K562 (cell line): Measurements from ENCODE around the gene USH2A. TPM values are rescaled to one million over a fixed set of nuclear protein-coding genes. Genes with fewer than 3 reads are reported as not detected.

ENCODE experiments used
- ATAC-seq: fragments of 200-7000 bp; cut with Tn5 transposase; 3 replicates; pipeline ENCODE4 v1.9.1; 2020; ENCODE audit warnings: moderate library complexity
- BruUV-seq: library from RNA; stranded (reverse); fragments of 400-500 nt; replicated peaks from 2 replicates; lab custom pipeline; 2021; lab: Mats Ljungman, UMichigan
- CTCF ChIA-PET: fragments of 300-600 bp; formaldehyde crosslinking; extraction: SDS; loops from one replicate; lab custom pipeline; 2021; ENCODE audit warnings: low intra/inter-chr PET ratio; lab: Yijun Ruan, JAX
- POLR2A ChIA-PET: fragments of 300-600, 350-650 bp; sonication (Branson Sonifier 250); formaldehyde crosslinking; extraction: SDS; loops from one replicate; lab custom pipeline; 2021; ENCODE audit warnings: antibody characterized with exemption, inconsistent platforms; lab: Yijun Ruan, JAX
- DNase-seq, 4 experiments: peaks; one replicate each; pipeline versions ENCODE4 v3.0.0 to v3.0.0-alpha.2; 2011 to 2018; ENCODE audit warnings: low spot score in 3 of 4, mixed read lengths in 3 of 4; ENCODE audit errors: extremely low read depth in 1 of 4
- FAIRE-seq: peaks from 2 replicates; lab custom pipeline; 2011; peaks lifted over from hg19 to GRCh38; lab: Jason Lieb, UNC
- H2AFZ ChIP-seq: 2 replicates; pipeline ENCODE4 v1.6.0; 2011; ENCODE audit warnings: low read depth, low read length, control low read depth, inconsistent platforms
- H3K27ac ChIP-seq: fragments of 200-600 bp; 3 replicates; pipeline ENCODE4 v1.8.0; 2011; ENCODE audit warnings: low read depth, mild to moderate bottlenecking, control low read depth, inconsistent platforms, low read length, moderate library complexity, mixed read lengths; ENCODE audit errors: extremely low read depth
- H3K27me3 ChIP-seq, 2 experiments: fragments of 300-600 bp in 1 of 2; 2 replicates in 1 of 2; 3 replicates in 1 of 2; pipeline versions ENCODE4 v1.6.0 to v1.8.0; 2011; ENCODE audit warnings: inconsistent platforms in 2 of 2, low read length in 2 of 2, mild to moderate bottlenecking in 1 of 2, mixed read lengths in 1 of 2, moderate library complexity in 1 of 2; ENCODE audit not compliant: control insufficient read depth in 2 of 2, insufficient read depth in 2 of 2
- H3K36me3 ChIP-seq: fragments of 300-600 bp; 3 replicates; pipeline ENCODE4 v1.8.0; 2011; ENCODE audit warnings: mild to moderate bottlenecking, low read length, inconsistent platforms; ENCODE audit not compliant: control insufficient read depth, insufficient read depth
- H3K4me1 ChIP-seq, 2 experiments: fragments of 200-600 bp in 1 of 2; replicated peaks in 1 of 2; 2 replicates in 1 of 2; 3 replicates in 1 of 2; pipeline versions ENCODE4 v1.5.1 to v1.8.0; 2011; ENCODE audit warnings: inconsistent platforms in 2 of 2, low read length in 2 of 2, mild to moderate bottlenecking in 1 of 2, mixed read lengths in 1 of 2, moderate library complexity in 1 of 2; ENCODE audit not compliant: control insufficient read depth in 2 of 2, insufficient read depth in 2 of 2
- H3K4me2 ChIP-seq: 2 replicates; pipeline ENCODE4 v1.6.1; 2011; ENCODE audit warnings: low read length, control low read depth, inconsistent platforms, mixed read lengths; ENCODE audit not compliant: insufficient read depth
- H3K4me3 ChIP-seq: fragments of 200-600 bp; sonication (generic), shearing (Covaris generic); 2 replicates; pipeline ENCODE4 v1.5.1; 2016; ENCODE audit warnings: control low read depth, inconsistent platforms
- H3K79me2 ChIP-seq: fragments of 200-600 bp; 3 replicates; pipeline ENCODE4 v1.8.0; 2011; ENCODE audit warnings: low read length, inconsistent platforms; ENCODE audit not compliant: control insufficient read depth, insufficient read depth
- H3K9ac ChIP-seq, 2 experiments: 2 replicates each; pipeline versions ENCODE4 v1.6.0 to v1.6.1; 2011; ENCODE audit warnings: low read depth in 2 of 2, low read length in 2 of 2, control low read depth in 1 of 2, inconsistent platforms in 1 of 2, mild to moderate bottlenecking in 1 of 2, mixed read lengths in 1 of 2; ENCODE audit not compliant: insufficient read depth in 1 of 2
- H3K9me1 ChIP-seq: one replicate; pipeline ENCODE4 v1.6.0; 2011; ENCODE audit warnings: inconsistent platforms, mild to moderate bottlenecking, low read length, moderate library complexity; ENCODE audit not compliant: control insufficient read depth, insufficient read depth
- H3K9me3 ChIP-seq: replicated peaks from 2 replicates; pipeline ENCODE4 v1.5.1; 2011; ENCODE audit warnings: low read depth, low read length, inconsistent platforms; ENCODE audit not compliant: control insufficient read depth, insufficient read depth
- H4K20me1 ChIP-seq: replicated peaks from 2 replicates; pipeline ENCODE4 v1.6.1; 2011; ENCODE audit warnings: low read length, inconsistent platforms, mixed read lengths; ENCODE audit not compliant: control insufficient read depth, insufficient read depth
- ARID3A ChIP-seq: IDR thresholded peaks from 2 replicates; pipeline ENCODE4 v1.6.1; 2012; ENCODE audit warnings: low read depth, low read length, improper control_type of control experiment, borderline replicate concordance
- CEBPZ ChIP-seq: fragments of 150-350 bp; IDR thresholded peaks from 2 replicates; pipeline ENCODE4 v1.6.1; 2014; ENCODE audit warnings: low read depth, mild to moderate bottlenecking, low read length, borderline replicate concordance
- E4F1 ChIP-seq: fragments of 250-450 bp; sonication (Bioruptor Pico); IDR thresholded peaks from 2 replicates; pipeline ENCODE4 v1.5.0; 2021; ENCODE audit warnings: mild to moderate bottlenecking, borderline replicate concordance
- HOMEZ ChIP-seq: fragments of 250-450 bp; sonication (Bioruptor Pico); IDR thresholded peaks from 2 replicates; pipeline ENCODE4 v1.4.0; 2020; ENCODE audit warnings: mild to moderate bottlenecking, moderate library complexity
- MNT ChIP-seq, 2 experiments: fragments of 450-650 bp; conservative IDR thresholded peaks; 2 replicates each; pipeline ENCODE4 v1.6.1; 2017; ENCODE audit warnings: mild to moderate bottlenecking in 2 of 2, moderate library complexity in 2 of 2
- ZBTB33 ChIP-seq: sonication (generic); formaldehyde crosslinking; IDR thresholded peaks from 2 replicates; pipeline ENCODE4 v1.8.1; 2023; ENCODE audit warnings: mild to moderate bottlenecking, missing genetic modification reagents
- ZNF551 ChIP-seq: fragments of 250-450 bp; sonication (Bioruptor Pico); IDR thresholded peaks from 2 replicates; pipeline ENCODE4 v1.5.0; 2021; ENCODE audit warnings: mild to moderate bottlenecking, moderate library complexity
- ZNF583 ChIP-seq: fragments of 250-450 bp; sonication (Bioruptor Pico); IDR thresholded peaks from 2 replicates; pipeline ENCODE4 v1.4.0; 2020
- WGBS: fragments of 100-300 bp; shearing (Covaris generic); methylation state at CpG from one replicate; pipeline ENCODE4 v1.1.6; 2016; ENCODE audit warnings: low coverage, mixed read lengths; ENCODE audit not compliant: insufficient coverage; ENCODE audit errors: missing lambda C conversion rate; 5-methylcytosine and 5-hydroxymethylcytosine counted together
- in situ Hi-C: fragments of 300-500 bp; cut with MboI; formaldehyde crosslinking; loops from 4 replicates; pipeline ENCODE4 v1.15.0; 2018; ENCODE audit warnings: inconsistent platforms, mixed read lengths
- intact Hi-C: fragments of 100-400 bp; cut with micrococcal nuclease; formaldehyde crosslinking; loops from 2 replicates; pipeline ENCODE4 v1.14.2; 2022
- polyA plus RNA-seq, 8 experiments: library from polyadenylated mRNA; depleted of rRNA in 4 of 8; stranded (reverse) in 5 of 8; unstranded in 3 of 8; fragments of >200 nt; fragmentation: Nextera tagmentation in 2 of 8; fragmentation: Illumina TruSeq in 1 of 8; extraction: Ambion mirVana in 2 of 8; extraction: Trizol in 1 of 8; gene quantifications; 2 replicates each; pipeline versions ENCODE4 v1.2.1 to v1.2.3, GENCODE V29; 2011 to 2014; ENCODE audit warnings: inconsistent platforms in 1 of 8, missing spikeins in 1 of 8
- total RNA-seq, 7 experiments: library from RNA; depleted of rRNA in 6 of 7; stranded (reverse); fragments of >200 nt in 6 of 7; fragmentation: Illumina TruSeq in 2 of 7; extraction: Trizol in 2 of 7; gene quantifications; 2 replicates each; pipeline versions ENCODE4 v1.2.1 to v1.2.3, GENCODE V29; 2011 to 2021; ENCODE audit warnings: low replicate concordance in 1 of 7

The USH2A gene
- total and polyA plus RNA-seq, 9 of the 15 experiments (the other 6 are each of a cell fraction or from before 2014, with no cell fraction given): under 0.01 TPM; not detected in 7

- DNase-seq (no peak), ATAC-seq (no peak), FAIRE-seq (no peak)
- H3K79me2 ChIP-seq: no peaks in the 10 kb centered on the region
- no peaks in the 10 kb centered on the region for H4K20me1 ChIP-seq
- CTCF ChIA-PET: no interaction called here
- POLR2A ChIA-PET: no interaction called here
- WGBS: 2% methylated on average over 2 of the region's 2 CpGs
- H3K27me3 ChIP-seq: no peaks in the 10 kb centered on the region
- H2AFZ ChIP-seq: no peak overlapping the region
- intact Hi-C loops: no loop called here
- H3K9me1 ChIP-seq: no peaks in the 10 kb centered on the region
- H3K4me3 ChIP-seq: no peak overlapping the region
- no peak overlapping the region for H3K27ac ChIP-seq
- H3K9ac ChIP-seq: no peak overlapping the region
- H3K9me3 ChIP-seq: no peaks in the 10 kb centered on the region
- no peaks in the 10 kb centered on the region for H3K36me3 ChIP-seq
- in situ Hi-C loops: no loop called here
- H3K4me1 ChIP-seq: no peaks in the 10 kb centered on the region
- BruUV-seq: no TSS peak
- H3K4me2 ChIP-seq: no peak overlapping the region
- TF ChIP-seq ZBTB33 (CRISPR knock-in tag) (no peak), ZNF551 (CRISPR knock-in tag) (no peak), E4F1 (no peak), HOMEZ (CRISPR knock-in tag) (no peak), ZNF583 (CRISPR knock-in tag) (no peak), ARID3A (no peak), CEBPZ (no peak), MNT (conservative IDR thresholded peaks at IDR 0.05) (no peak)
Measured at GRCh38 chr1:216024546-216024945, 398.7 kb downstream of the USH2A start.
